HG03342 (cell line): ENCODE measurements around the gene SPDYE2B.
"Not testable (repeated sequence)": the region's sequence is repeated elsewhere in the genome, so short reads cannot be mapped to it uniquely, and the experiment has no call there.

Experiments
- ATAC-seq: cut with Tn5 transposase; IDR thresholded peaks from one replicate; pipeline ENCODE4 v1.9.1; 2021; ENCODE audit warnings: mild to moderate bottlenecking, moderate library complexity; ENCODE audit not compliant: unreplicated experiment

SPDYE2B gene

DNA sequence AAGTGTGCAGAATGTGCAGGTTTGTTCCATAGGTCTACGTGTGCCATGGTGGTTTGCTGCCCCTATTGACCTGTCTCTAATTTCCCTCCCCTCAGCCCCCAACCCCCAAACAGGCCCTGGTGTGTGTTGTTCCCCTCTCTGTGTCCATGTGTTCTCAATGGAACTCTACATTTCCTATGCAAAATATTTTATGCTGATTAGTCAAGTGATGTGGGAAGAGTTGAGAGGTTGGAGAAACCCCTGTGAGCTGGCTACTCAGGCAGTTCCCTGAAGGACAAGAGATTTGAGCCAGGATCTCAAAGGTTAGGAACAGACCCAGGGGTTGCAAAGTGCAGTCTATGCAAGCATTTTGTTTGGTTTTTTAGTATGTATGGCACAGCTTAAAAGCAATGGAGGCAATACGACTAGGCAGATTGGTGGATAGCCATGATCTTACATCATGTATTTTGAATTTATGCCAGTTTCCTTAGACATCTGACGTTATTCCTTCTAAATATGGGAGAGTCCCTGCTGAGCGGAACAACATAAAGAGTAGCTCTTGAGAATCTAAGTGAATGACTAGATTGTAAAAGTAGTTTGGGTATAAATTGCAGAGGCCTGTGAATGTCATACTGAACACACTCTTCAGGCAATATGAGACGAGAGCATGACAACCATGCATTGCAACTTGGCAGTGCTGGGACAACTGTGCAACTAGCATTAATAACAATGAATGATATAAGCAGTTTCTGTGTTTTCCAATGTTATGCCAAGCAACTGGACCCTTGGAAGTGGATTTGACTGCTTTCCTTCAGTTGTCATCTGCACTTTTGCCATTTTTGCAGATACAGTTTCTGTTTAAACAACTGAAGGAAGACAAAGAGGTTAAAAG, 47.8 kb downstream of the SPDYE2B start:
- not testable (repeated sequence) for ATAC-seq

DNA sequence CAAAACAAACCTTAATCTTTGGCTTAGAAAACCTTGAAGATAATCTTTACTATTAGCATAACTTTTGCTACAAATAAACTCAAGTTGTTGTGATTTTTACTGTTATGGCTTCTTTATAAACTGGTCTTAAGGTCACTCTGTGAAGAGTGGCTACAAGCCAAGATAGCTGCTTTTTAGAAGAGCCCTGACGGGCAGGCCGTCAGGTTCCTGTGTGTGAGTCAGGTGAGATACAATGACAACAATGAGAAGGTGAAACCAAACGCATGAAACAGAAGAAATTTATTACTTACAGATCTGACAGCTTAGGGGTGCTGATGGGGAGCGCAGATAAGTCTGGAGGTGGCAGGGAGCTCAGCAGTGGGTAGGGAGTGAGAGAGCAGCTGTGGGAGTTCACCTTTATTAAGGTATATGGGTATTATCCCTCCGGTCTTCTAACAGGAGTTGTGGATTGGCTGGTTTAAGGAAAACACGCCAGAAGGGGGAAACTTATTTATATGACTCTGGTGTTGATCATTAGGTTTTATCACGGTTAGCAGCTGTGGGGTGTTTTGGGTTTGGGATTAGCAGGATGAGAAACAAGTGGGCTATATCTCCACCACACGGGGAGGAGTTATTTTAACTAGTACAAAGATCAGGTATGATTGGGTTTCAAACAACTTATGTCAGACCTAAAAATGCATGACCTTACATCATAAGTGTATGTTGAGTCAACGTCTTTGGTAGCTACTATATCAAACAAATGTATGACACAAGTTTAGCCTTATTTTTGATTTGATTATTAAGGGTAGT, 49.0 kb downstream of the SPDYE2B start:
- not testable (repeated sequence) for ATAC-seq
